Loucy (cell line): ENCODE results near the gene APBB3.

Source experiments
- H2AFZ ChIP-seq: fragments of 200-600 bp; sonication (generic); 2 replicates; pipeline ENCODE4 v1.6.0; 2016; ENCODE audit warnings: antibody characterized with exemption, mild to moderate bottlenecking, low read length, moderate library complexity
- H3F3A ChIP-seq: fragments of 200-600 bp; 2 replicates; pipeline ENCODE4 v1.6.0; 2016; ENCODE audit warnings: antibody characterized with exemption, low read depth, mild to moderate bottlenecking
- H3K27me3 ChIP-seq: fragments of 200-600 bp; sonication (generic); 2 replicates; pipeline ENCODE4 v1.6.1; 2014; ENCODE audit warnings: low read length, mild to moderate bottlenecking; ENCODE audit not compliant: insufficient read depth, poor library complexity, severe bottlenecking
- H3K36me3 ChIP-seq: fragments of 200-600 bp; sonication (generic); 2 replicates; pipeline ENCODE4 v1.6.1; 2016; ENCODE audit warnings: low read length; ENCODE audit not compliant: insufficient read depth
- H3K4me1 ChIP-seq: fragments of 200-600 bp; sonication (generic); 2 replicates; pipeline ENCODE4 v1.5.1; 2014; ENCODE audit warnings: low read length, mild to moderate bottlenecking; ENCODE audit not compliant: insufficient read depth, poor library complexity, severe bottlenecking
- H3K4me2 ChIP-seq: fragments of 200-600 bp; sonication (generic); 2 replicates; pipeline ENCODE4 v1.6.0; 2014; ENCODE audit warnings: antibody characterized with exemption, low read length, low read depth, mild to moderate bottlenecking; ENCODE audit not compliant: poor library complexity, severe bottlenecking
- H3K4me3 ChIP-seq: fragments of 200-600 bp; sonication (generic); 2 replicates; pipeline ENCODE4 v1.5.1; 2014; ENCODE audit warnings: low read length, mild to moderate bottlenecking, mixed read lengths; ENCODE audit not compliant: poor library complexity, severe bottlenecking
- H3K79me2 ChIP-seq: fragments of 200-600 bp; sonication (generic); 2 replicates; pipeline ENCODE4 v1.6.1; 2014; ENCODE audit warnings: low read length; ENCODE audit not compliant: insufficient read depth
- H3K9ac ChIP-seq: fragments of 200-600 bp; sonication (generic); 2 replicates; pipeline ENCODE4 v1.6.0; 2014; ENCODE audit warnings: mild to moderate bottlenecking, low read depth, low read length, moderate library complexity; ENCODE audit not compliant: poor library complexity, severe bottlenecking
- H3K9me2 ChIP-seq: fragments of 200-600 bp; sonication (generic); replicated peaks from 2 replicates; pipeline ENCODE4 v1.6.1; 2016; ENCODE audit warnings: low read depth, low read length, mixed read lengths
- H3K9me3 ChIP-seq: fragments of 200-600 bp; sonication (generic); 2 replicates; pipeline ENCODE4 v1.6.1; 2014; ENCODE audit warnings: mild to moderate bottlenecking, antibody characterized with exemption, low read length, low read depth; ENCODE audit not compliant: insufficient read depth
- H4K20me1 ChIP-seq: fragments of 200-600 bp; sonication (generic); 2 replicates; pipeline ENCODE4 v1.6.0; 2014; ENCODE audit warnings: antibody characterized with exemption, low read length, mild to moderate bottlenecking; ENCODE audit not compliant: insufficient read depth, poor library complexity, severe bottlenecking
- EZH2phosphoT487 ChIP-seq: fragments of 200-600 bp; IDR thresholded peaks from 2 replicates; pipeline ENCODE4 v1.6.1; 2018; ENCODE audit warnings: antibody characterized with exemption, mild to moderate bottlenecking, moderate library complexity, borderline replicate concordance
- TF ChIP-seq, protein P1 (sequence below): fragments of 200-600 bp; sonication (generic); conservative IDR thresholded peaks from 2 replicates; pipeline ENCODE4 v1.5.1; 2014; ENCODE audit warnings: mild to moderate bottlenecking, antibody characterized with exemption, low read length

APBB3 gene

DNA sequence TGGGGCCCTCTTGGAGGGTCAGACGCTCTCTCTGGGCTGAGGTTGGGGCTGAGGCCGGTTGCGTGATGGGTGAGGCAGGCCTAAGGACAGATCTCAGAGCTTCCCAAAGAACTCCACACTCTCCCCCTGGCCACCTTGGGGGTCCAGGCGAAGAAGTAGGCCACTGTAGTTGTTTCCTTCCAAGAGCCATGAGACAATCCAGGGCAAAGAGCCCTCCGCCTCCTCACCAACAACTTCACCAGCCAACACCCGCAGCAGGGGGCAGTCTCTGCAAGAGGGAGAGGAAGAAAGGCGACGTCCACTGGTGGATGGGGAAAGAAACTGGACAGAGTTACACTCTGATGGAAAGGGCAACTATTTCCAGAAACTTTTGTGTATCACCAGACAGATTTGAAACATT is 10.9 kb upstream of the APBB3 start:
- H3K4me3 ChIP-seq: no peak overlapping the region
- H2AFZ ChIP-seq: no peak overlapping the region
- no peak overlapping the region for H3K9ac ChIP-seq
- no peaks in the 10 kb centered on the region for H3K36me3 ChIP-seq
- H3K27me3 ChIP-seq: no peaks in the 10 kb centered on the region
- no peaks in the 10 kb centered on the region for H3K79me2 ChIP-seq
- H3K9me2 ChIP-seq: no peaks in the 10 kb centered on the region
- H3K4me2 ChIP-seq: no peak overlapping the region
- no peak for TF ChIP-seq EZH2phosphoT487
- TF ChIP-seq, protein P1, sequence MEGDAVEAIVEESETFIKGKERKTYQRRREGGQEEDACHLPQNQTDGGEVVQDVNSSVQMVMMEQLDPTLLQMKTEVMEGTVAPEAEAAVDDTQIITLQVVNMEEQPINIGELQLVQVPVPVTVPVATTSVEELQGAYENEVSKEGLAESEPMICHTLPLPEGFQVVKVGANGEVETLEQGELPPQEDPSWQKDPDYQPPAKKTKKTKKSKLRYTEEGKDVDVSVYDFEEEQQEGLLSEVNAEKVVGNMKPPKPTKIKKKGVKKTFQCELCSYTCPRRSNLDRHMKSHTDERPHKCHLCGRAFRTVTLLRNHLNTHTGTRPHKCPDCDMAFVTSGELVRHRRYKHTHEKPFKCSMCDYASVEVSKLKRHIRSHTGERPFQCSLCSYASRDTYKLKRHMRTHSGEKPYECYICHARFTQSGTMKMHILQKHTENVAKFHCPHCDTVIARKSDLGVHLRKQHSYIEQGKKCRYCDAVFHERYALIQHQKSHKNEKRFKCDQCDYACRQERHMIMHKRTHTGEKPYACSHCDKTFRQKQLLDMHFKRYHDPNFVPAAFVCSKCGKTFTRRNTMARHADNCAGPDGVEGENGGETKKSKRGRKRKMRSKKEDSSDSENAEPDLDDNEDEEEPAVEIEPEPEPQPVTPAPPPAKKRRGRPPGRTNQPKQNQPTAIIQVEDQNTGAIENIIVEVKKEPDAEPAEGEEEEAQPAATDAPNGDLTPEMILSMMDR: peak; percentile 50
- no peaks in the 10 kb centered on the region for H3K9me3 ChIP-seq
- H3K4me1 ChIP-seq: no peaks in the 10 kb centered on the region
- no peaks in the 10 kb centered on the region for H4K20me1 ChIP-seq
- no peaks in the 10 kb centered on the region for H3F3A ChIP-seq

DNA sequence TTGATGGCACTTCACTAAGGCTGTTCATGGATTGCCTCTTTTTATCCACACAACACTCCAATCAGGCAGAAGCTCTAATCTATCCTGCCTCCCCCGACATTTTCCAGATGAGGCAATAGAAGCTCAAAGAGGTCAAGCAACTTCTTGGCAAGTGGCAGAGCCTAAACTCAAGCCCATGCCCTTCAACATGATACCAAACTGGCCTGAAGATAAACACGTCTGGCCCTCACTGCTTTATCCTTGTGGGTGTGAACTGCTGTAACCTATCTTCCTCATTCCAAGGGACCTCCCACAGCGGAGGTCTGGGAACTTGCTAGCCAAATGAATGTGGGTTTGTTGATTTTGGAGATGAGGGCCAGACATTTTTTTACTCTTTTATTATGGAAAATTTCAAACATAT is 9.8 kb upstream of the APBB3 start:
- Histone ChIP-seq H3K9me2 (no peaks in the 10 kb centered on the region), H3K36me3 (no peaks in the 10 kb centered on the region), H3K79me2 (no peaks in the 10 kb centered on the region), H4K20me1 (no peaks in the 10 kb centered on the region), H3K4me1 (no peaks in the 10 kb centered on the region), H3K9me3 (no peaks in the 10 kb centered on the region), H3K4me3 (no peak overlapping the region), H3K9ac (no peak overlapping the region), H3K4me2 (no peak overlapping the region), H3F3A (no peaks in the 10 kb centered on the region), H3K27me3 (no peaks in the 10 kb centered on the region), H2AFZ (no peak overlapping the region)
- TF ChIP-seq EZH2phosphoT487: no peak
- TF ChIP-seq, protein P1: no peak

DNA sequence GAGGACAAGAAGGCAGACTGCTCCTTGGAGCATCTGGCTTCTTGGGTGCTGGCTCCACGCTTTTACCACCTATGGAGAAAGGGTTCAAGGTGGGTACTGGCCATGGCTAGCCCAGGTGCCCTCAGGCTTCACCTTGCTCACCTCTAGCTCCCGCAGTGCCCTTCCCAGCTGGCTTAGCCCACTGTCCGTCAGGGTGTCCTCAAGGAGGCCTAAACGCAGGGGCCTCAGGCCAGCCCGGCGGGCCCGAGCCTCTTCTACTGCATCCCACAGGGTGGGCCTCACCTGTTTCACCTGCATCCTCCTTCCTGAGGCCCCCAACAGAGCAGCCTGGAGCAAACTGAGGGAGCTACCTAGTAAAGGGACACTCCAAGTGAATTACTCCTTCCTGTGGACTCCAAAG is 9.3 kb upstream of the APBB3 start:
- H3K4me1 ChIP-seq: no peaks in the 10 kb centered on the region
- H3K27me3 ChIP-seq: no peaks in the 10 kb centered on the region
- H3K4me3 ChIP-seq: no peak overlapping the region
- no peak overlapping the region for H3K4me2 ChIP-seq
- H3K9me2 ChIP-seq: no peaks in the 10 kb centered on the region
- no peaks in the 10 kb centered on the region for H3K9me3 ChIP-seq
- H3K36me3 ChIP-seq: no peaks in the 10 kb centered on the region
- TF ChIP-seq, protein P1: no peak
- no peak for TF ChIP-seq EZH2phosphoT487
- no peaks in the 10 kb centered on the region for H3F3A ChIP-seq
- no peaks in the 10 kb centered on the region for H3K79me2 ChIP-seq
- H3K9ac ChIP-seq: no peak overlapping the region
- H4K20me1 ChIP-seq: no peaks in the 10 kb centered on the region
- no peak overlapping the region for H2AFZ ChIP-seq
